ENCODE results near the gene PFN2.
A peak's percentile ranks its signal among the peaks of the same experiment; 100 is the strongest.

The PFN2 gene

GRCh38 chr3:149977386-149977785 is 6.7 kb upstream of the PFN2 start:
- no peak for TF ChIP-seq ZNF274 (IDR thresholded peaks at IDR 0.05; ENCODE audit: low read depth, low read length)
- H3K4me3 ChIP-seq (ENCODE audit: low read length) = no peak overlapping the region

GRCh38 chr3:149975919-149976318 is 5.2 kb upstream of the PFN2 start:
- TF ChIP-seq ZNF274 (IDR thresholded peaks at IDR 0.05; ENCODE audit: low read depth, low read length) = no peak
- H3K4me3 ChIP-seq (ENCODE audit: low read length) = no peak overlapping the region

- H3K4me3 ChIP-seq (ENCODE audit: low read length) = peak overlapping the region; percentile 93
- no peak for TF ChIP-seq ZNF274 (IDR thresholded peaks at IDR 0.05; ENCODE audit: low read depth, low read length)
Observed at GRCh38 chr3:149971403-149972075, 844 bp upstream of the PFN2 start.

- no peak for TF ChIP-seq ZNF274 (IDR thresholded peaks at IDR 0.05; ENCODE audit: low read depth, low read length)
- peak overlapping the region; percentile 93 for H3K4me3 ChIP-seq (ENCODE audit: low read length)
Observed at GRCh38 chr3:149969940-149970715, 567 bp downstream of the PFN2 start.

- no peak for TF ChIP-seq ZNF274 (IDR thresholded peaks at IDR 0.05; ENCODE audit: low read depth, low read length)
- peak overlapping the region; percentile 93 for H3K4me3 ChIP-seq (ENCODE audit: low read length)
Observed at GRCh38 chr3:149969110-149969939, 1.4 kb downstream of the PFN2 start.

- no peak for TF ChIP-seq ZNF274 (IDR thresholded peaks at IDR 0.05; ENCODE audit: low read depth, low read length)
- H3K4me3 ChIP-seq (ENCODE audit: low read length) = no peak overlapping the region; the same call in 1 of the 2 replicates
Observed at GRCh38 chr3:149968216-149968615, 2.5 kb downstream of the PFN2 start.

- TF ChIP-seq ZNF274 (IDR thresholded peaks at IDR 0.05; ENCODE audit: low read depth, low read length) = no peak
- H3K4me3 ChIP-seq (ENCODE audit: low read length) = no peak overlapping the region
Observed at GRCh38 chr3:149967086-149967685, 3.5 kb downstream of the PFN2 start.

GRCh38 chr3:149965278-149965677 is 5.4 kb downstream of the PFN2 start:
- no peak for TF ChIP-seq ZNF274 (IDR thresholded peaks at IDR 0.05; ENCODE audit: low read depth, low read length)

GRCh38 chr3:149964291-149964690 is 6.4 kb downstream of the PFN2 start:
- no peak for TF ChIP-seq ZNF274 (IDR thresholded peaks at IDR 0.05; ENCODE audit: low read depth, low read length)

More at GRCh38 chr3:149965278-149965677, 5.4 kb downstream of the PFN2 start:
- H3K4me3 ChIP-seq (ENCODE audit: low read length) = no peak overlapping the region

GRCh38 chr3:149963485-149963884 is 7.2 kb downstream of the PFN2 start:
- H3K4me3 ChIP-seq (ENCODE audit: low read length) = no peak overlapping the region
- TF ChIP-seq ZNF274 (IDR thresholded peaks at IDR 0.05; ENCODE audit: low read depth, low read length) = no peak

More at GRCh38 chr3:149964291-149964690, 6.4 kb downstream of the PFN2 start:
- H3K4me3 ChIP-seq (ENCODE audit: low read length) = no peak overlapping the region

- H3K4me3 ChIP-seq (ENCODE audit: low read length) = no peak overlapping the region
- no peak for TF ChIP-seq ZNF274 (IDR thresholded peaks at IDR 0.05; ENCODE audit: low read depth, low read length)
Observed at GRCh38 chr3:149959443-149959842, 11.3 kb downstream of the PFN2 start.

- TF ChIP-seq ZNF274 (IDR thresholded peaks at IDR 0.05; ENCODE audit: low read depth, low read length) = no peak
- H3K4me3 ChIP-seq (ENCODE audit: low read length) = no peak overlapping the region
Observed at GRCh38 chr3:149958171-149958796, 12.4 kb downstream of the PFN2 start.

GRCh38 chr3:149957361-149958125 is 13.2 kb downstream of the PFN2 start:
- no peak for TF ChIP-seq ZNF274 (IDR thresholded peaks at IDR 0.05; ENCODE audit: low read depth, low read length)
- H3K4me3 ChIP-seq (ENCODE audit: low read length) = no peak overlapping the region
